CD4-positive, alpha-beta T cell treated with Interleukin-2 at 100 ng/mL for 4 hours (primary cell): Measurements from ENCODE around the gene ZBED4.
"Not testable (repeated sequence)": the region's sequence is repeated elsewhere in the genome, so short reads cannot be mapped to it uniquely, and the experiment has no call there.

Source experiments
- DNase-seq: peaks from one replicate; pipeline ENCODE4 v3.0.0-alpha.2; 2020; ENCODE audit warnings: low spot score

The ZBED4 gene

GRCh38 chr22:49852568-49852897 lies 1.1 kb upstream of the ZBED4 start:
- not testable (repeated sequence) for DNase-seq

- no peak for DNase-seq
Measured at GRCh38 chr22:49853981-49854831, 562 bp downstream of the ZBED4 start.

- DNase-seq, result peak; percentile 31
Measured at GRCh38 chr22:49855251-49855911, 1.7 kb downstream of the ZBED4 start.

GRCh38 chr22:49856343-49856742 lies 2.7 kb downstream of the ZBED4 start:
- no peak for DNase-seq

- DNase-seq, result no peak
Measured at GRCh38 chr22:49856766-49857618, 3.3 kb downstream of the ZBED4 start.

- no peak for DNase-seq
Measured at GRCh38 chr22:49858827-49859226, 5.2 kb downstream of the ZBED4 start.

GRCh38 chr22:49861642-49862495 lies 8.2 kb downstream of the ZBED4 start:
- no peak for DNase-seq

GRCh38 chr22:49862496-49862776 lies 8.8 kb downstream of the ZBED4 start:
- DNase-seq, result no peak

GRCh38 chr22:49863931-49864330 lies 10.3 kb downstream of the ZBED4 start:
- DNase-seq, result no peak

- DNase-seq, result no peak
Measured at GRCh38 chr22:49865156-49865555, 11.5 kb downstream of the ZBED4 start.

GRCh38 chr22:49866134-49866533 lies 12.5 kb downstream of the ZBED4 start:
- DNase-seq, result no peak

- no peak for DNase-seq
Measured at GRCh38 chr22:49866646-49867045, 13.0 kb downstream of the ZBED4 start.

GRCh38 chr22:49867303-49868265 lies 13.9 kb downstream of the ZBED4 start:
- peak; percentile 42 for DNase-seq

- DNase-seq, result no peak
Measured at GRCh38 chr22:49869086-49869830, 15.6 kb downstream of the ZBED4 start.

- peak; percentile 59 for DNase-seq
Measured at GRCh38 chr22:49869845-49870712, 16.4 kb downstream of the ZBED4 start.

GRCh38 chr22:49871482-49871881 lies 17.8 kb downstream of the ZBED4 start:
- DNase-seq, result no peak

- no peak for DNase-seq
Measured at GRCh38 chr22:49872347-49872746, 18.7 kb downstream of the ZBED4 start.

GRCh38 chr22:49873228-49873940 lies 19.7 kb downstream of the ZBED4 start:
- DNase-seq, result no peak
